BLaER1 (cell line): ENCODE data around the gene AK5.
"Not testable (repeated sequence)": the region's sequence is repeated elsewhere in the genome, so short reads cannot be mapped to it uniquely, and the experiment has no call there.

ENCODE experiments used
- H3K27ac ChIP-seq: shearing (Covaris generic); formaldehyde crosslinking; 2 replicates; pipeline ENCODE4 v1.8.1; 2022
- H3K27me3 ChIP-seq: shearing (Covaris generic); formaldehyde crosslinking; 2 replicates; pipeline ENCODE4 v1.8.1; 2022
- H3K36me3 ChIP-seq: shearing (Covaris generic); formaldehyde crosslinking; 2 replicates; pipeline ENCODE4 v1.8.1; 2022
- H3K4me1 ChIP-seq: shearing (Covaris generic); formaldehyde crosslinking; 2 replicates; pipeline ENCODE4 v1.8.1; 2022
- H3K4me2 ChIP-seq: shearing (Covaris generic); formaldehyde crosslinking; 2 replicates; pipeline ENCODE4 v1.8.1; 2022
- H3K4me3 ChIP-seq: shearing (Covaris generic); formaldehyde crosslinking; 2 replicates; pipeline ENCODE4 v1.8.1; 2022
- H3K9ac ChIP-seq: shearing (Covaris generic); formaldehyde crosslinking; 2 replicates; pipeline ENCODE4 v1.8.1; 2022
- H3K9me3 ChIP-seq: shearing (Covaris generic); formaldehyde crosslinking; 2 replicates; pipeline ENCODE4 v1.8.1; 2022
- H4K20me1 ChIP-seq: shearing (Covaris generic); formaldehyde crosslinking; 2 replicates; pipeline ENCODE4 v1.8.1; 2022
- Cebpa-rat ChIP-seq: shearing (Covaris generic); IDR thresholded peaks from 2 replicates; pipeline ENCODE4 v1.8.1; 2022

Gene AK5

GRCh38 chr1:77406661-77407060 lies 124.8 kb downstream of the AK5 start:
- no peak overlapping the region for H3K27ac ChIP-seq
- no peak overlapping the region for H3K9ac ChIP-seq

GRCh38 chr1:77407738-77408375 lies 126.0 kb downstream of the AK5 start:
- peaks cover 18% of the 10 kb centered on the region for H3K4me1 ChIP-seq
- H3K27me3 ChIP-seq, result no peaks in the 10 kb centered on the region
- TF ChIP-seq Cebpa-rat, result no peak
- no peak overlapping the region for H3K4me3 ChIP-seq
- H3K4me2 ChIP-seq, result no peak overlapping the region
- H3K36me3 ChIP-seq, result no peaks in the 10 kb centered on the region
- H3K9me3 ChIP-seq, result peaks cover 10% of the 10 kb centered on the region; the same call in 1 of the 2 replicates
- no peak overlapping the region for H3K9ac ChIP-seq
- H4K20me1 ChIP-seq, result no peaks in the 10 kb centered on the region
- H3K27ac ChIP-seq, result no peak overlapping the region

More at GRCh38 chr1:77406661-77407060, 124.8 kb downstream of the AK5 start:
- Histone ChIP-seq H3K9me3 (peaks cover 10% of the 10 kb centered on the region; the same call in 1 of the 2 replicates), H3K4me3 (no peak overlapping the region), H3K4me2 (no peak overlapping the region), H3K36me3 (no peaks in the 10 kb centered on the region), H3K27me3 (no peaks in the 10 kb centered on the region), H3K4me1 (peaks cover 6% of the 10 kb centered on the region), H4K20me1 (no peaks in the 10 kb centered on the region)
- no peak for TF ChIP-seq Cebpa-rat

- not testable (repeated sequence) for H3K9ac ChIP-seq, H3K36me3 ChIP-seq, H3K27me3 ChIP-seq, H3K4me3 ChIP-seq, H3K27ac ChIP-seq, H4K20me1 ChIP-seq, H3K4me2 ChIP-seq
- Histone ChIP-seq H3K4me1 (peaks cover 28% of the 10 kb centered on the region), H3K9me3 (peaks cover 10% of the 10 kb centered on the region; the same call in 1 of the 2 replicates)
Observed at GRCh38 chr1:77408933-77409332, 127.1 kb downstream of the AK5 start.

- peaks cover 54% of the 10 kb centered on the region for H3K4me1 ChIP-seq
- H3K27ac ChIP-seq, result peak overlapping the region; percentile 76
- no peaks in the 10 kb centered on the region for H4K20me1 ChIP-seq
- H3K36me3 ChIP-seq, result no peaks in the 10 kb centered on the region
- H3K9me3 ChIP-seq, result peaks cover 15% of the 10 kb centered on the region
- peak overlapping the region; percentile 92 for H3K4me2 ChIP-seq
- peak overlapping the region; percentile 63; the same call in 1 of the 2 replicates for H3K9ac ChIP-seq
- peak overlapping the region; percentile 59 for H3K4me3 ChIP-seq
- H3K27me3 ChIP-seq, result no peaks in the 10 kb centered on the region
- TF ChIP-seq Cebpa-rat, result no peak
Observed at GRCh38 chr1:77412069-77412819, 130.4 kb downstream of the AK5 start.

GRCh38 chr1:77412820-77413530 lies 131.2 kb downstream of the AK5 start:
- peak overlapping the region; percentile 92 for H3K4me2 ChIP-seq
- H3K27me3 ChIP-seq, result no peaks in the 10 kb centered on the region
- peaks cover 22% of the 10 kb centered on the region for H3K9me3 ChIP-seq
- H3K36me3 ChIP-seq, result no peaks in the 10 kb centered on the region
- H3K4me1 ChIP-seq, result peaks cover 54% of the 10 kb centered on the region
- H4K20me1 ChIP-seq, result no peaks in the 10 kb centered on the region
- peak overlapping the region; percentile 59 for H3K4me3 ChIP-seq
- TF ChIP-seq Cebpa-rat, result no peak
- peak overlapping the region; percentile 76 for H3K27ac ChIP-seq
- peak overlapping the region; percentile 63; the same call in 1 of the 2 replicates for H3K9ac ChIP-seq

GRCh38 chr1:77413541-77414335 lies 131.9 kb downstream of the AK5 start:
- Histone ChIP-seq H4K20me1 (no peaks in the 10 kb centered on the region), H3K4me1 (peaks cover 54% of the 10 kb centered on the region), H3K4me3 (peak overlapping the region; percentile 59), H3K36me3 (no peaks in the 10 kb centered on the region), H3K27ac (peak overlapping the region; percentile 76), H3K9ac (peak overlapping the region; percentile 63; the same call in 1 of the 2 replicates), H3K4me2 (peak overlapping the region; percentile 92), H3K9me3 (peaks cover 29% of the 10 kb centered on the region), H3K27me3 (no peaks in the 10 kb centered on the region)
- peak; percentile 78 for TF ChIP-seq Cebpa-rat

GRCh38 chr1:77415579-77415978 lies 133.8 kb downstream of the AK5 start:
- peaks cover 54% of the 10 kb centered on the region for H3K4me1 ChIP-seq
- H3K36me3 ChIP-seq, result no peaks in the 10 kb centered on the region
- H3K27ac ChIP-seq, result no peak overlapping the region
- TF ChIP-seq Cebpa-rat, result no peak
- H3K4me2 ChIP-seq, result peak overlapping the region; percentile 54
- H3K27me3 ChIP-seq, result no peaks in the 10 kb centered on the region
- H3K4me3 ChIP-seq, result no peak overlapping the region
- H4K20me1 ChIP-seq, result no peaks in the 10 kb centered on the region
- H3K9ac ChIP-seq, result no peak overlapping the region
- H3K9me3 ChIP-seq, result peaks cover 24% of the 10 kb centered on the region

- no peak for TF ChIP-seq Cebpa-rat
- H3K9ac ChIP-seq, result no peak overlapping the region
- H3K4me3 ChIP-seq, result no peak overlapping the region
- no peak overlapping the region for H3K27ac ChIP-seq
- H3K27me3 ChIP-seq, result no peaks in the 10 kb centered on the region
- H3K36me3 ChIP-seq, result no peaks in the 10 kb centered on the region
- no peak overlapping the region for H3K4me2 ChIP-seq
- H3K9me3 ChIP-seq, result peaks cover 23% of the 10 kb centered on the region
- peaks cover 57% of the 10 kb centered on the region for H3K4me1 ChIP-seq
- H4K20me1 ChIP-seq, result no peaks in the 10 kb centered on the region
Observed at GRCh38 chr1:77416692-77417450, 135.1 kb downstream of the AK5 start.

GRCh38 chr1:77418055-77418454 lies 136.2 kb downstream of the AK5 start:
- not testable (repeated sequence) for H3K36me3 ChIP-seq, H3K9ac ChIP-seq, H3K4me3 ChIP-seq, H3K27ac ChIP-seq, H4K20me1 ChIP-seq, H3K27me3 ChIP-seq, H3K4me2 ChIP-seq
- Histone ChIP-seq H3K4me1 (peaks cover 52% of the 10 kb centered on the region), H3K9me3 (peaks cover 28% of the 10 kb centered on the region)
